GM18526 (cell line): Measurements from ENCODE around the gene HAGHL.

ENCODE experiments used
- POLR2A ChIP-seq: IDR thresholded peaks from 3 replicates; pipeline ENCODE4 v1.6.1; 2011; ENCODE audit not compliant: insufficient read length; ENCODE audit errors: extremely low read depth

Gene HAGHL

GRCh38 chr16:700684-701584 lies 26.0 kb upstream of the HAGHL start:
- no peak for TF ChIP-seq POLR2A

DNA sequence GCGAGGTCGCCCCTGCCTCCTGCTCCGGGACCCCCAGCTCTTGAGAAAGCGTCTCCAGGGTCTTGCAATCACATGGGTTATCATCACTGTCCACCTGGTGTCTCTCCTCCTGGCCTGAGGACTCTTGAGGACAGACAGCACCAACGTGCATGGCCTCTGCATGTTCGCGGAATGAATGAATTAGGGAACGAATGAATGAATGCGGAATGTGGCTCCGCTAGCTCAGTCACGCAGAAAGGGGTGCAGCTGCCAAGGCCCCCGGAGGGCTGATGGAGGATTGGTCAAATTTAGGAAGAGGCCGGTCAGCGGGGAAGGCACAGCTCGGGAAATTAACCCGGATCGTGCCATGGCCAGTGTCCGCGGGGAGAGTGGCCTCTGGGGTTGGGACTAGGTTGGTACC lies 24.6 kb upstream of the HAGHL start:
- TF ChIP-seq POLR2A, result no peak

DNA sequence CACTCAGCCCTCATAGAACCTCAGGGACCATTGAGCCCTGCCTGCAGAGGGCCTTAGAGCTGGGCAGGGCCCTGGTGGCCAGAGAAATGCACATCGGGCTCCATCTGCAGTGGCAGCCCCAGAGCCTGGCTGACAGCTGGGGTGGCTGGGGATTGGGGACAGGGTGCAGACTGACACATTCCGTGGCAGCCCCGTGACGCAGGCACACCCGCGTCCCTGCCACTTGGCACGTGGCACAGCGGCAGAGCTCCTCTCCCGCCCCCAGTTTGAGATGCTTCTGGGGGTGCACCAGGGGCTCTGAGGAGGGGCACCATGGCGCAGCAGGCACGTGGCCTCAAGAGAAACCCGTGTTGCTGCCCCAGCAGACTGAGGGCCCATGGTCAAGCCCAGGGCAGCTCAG lies 23.5 kb upstream of the HAGHL start:
- TF ChIP-seq POLR2A, result no peak

GRCh38 chr16:704047-704446 lies 22.9 kb upstream of the HAGHL start:
- TF ChIP-seq POLR2A, result no peak

GRCh38 chr16:704552-705380 lies 22.1 kb upstream of the HAGHL start:
- TF ChIP-seq POLR2A, result no peak

DNA sequence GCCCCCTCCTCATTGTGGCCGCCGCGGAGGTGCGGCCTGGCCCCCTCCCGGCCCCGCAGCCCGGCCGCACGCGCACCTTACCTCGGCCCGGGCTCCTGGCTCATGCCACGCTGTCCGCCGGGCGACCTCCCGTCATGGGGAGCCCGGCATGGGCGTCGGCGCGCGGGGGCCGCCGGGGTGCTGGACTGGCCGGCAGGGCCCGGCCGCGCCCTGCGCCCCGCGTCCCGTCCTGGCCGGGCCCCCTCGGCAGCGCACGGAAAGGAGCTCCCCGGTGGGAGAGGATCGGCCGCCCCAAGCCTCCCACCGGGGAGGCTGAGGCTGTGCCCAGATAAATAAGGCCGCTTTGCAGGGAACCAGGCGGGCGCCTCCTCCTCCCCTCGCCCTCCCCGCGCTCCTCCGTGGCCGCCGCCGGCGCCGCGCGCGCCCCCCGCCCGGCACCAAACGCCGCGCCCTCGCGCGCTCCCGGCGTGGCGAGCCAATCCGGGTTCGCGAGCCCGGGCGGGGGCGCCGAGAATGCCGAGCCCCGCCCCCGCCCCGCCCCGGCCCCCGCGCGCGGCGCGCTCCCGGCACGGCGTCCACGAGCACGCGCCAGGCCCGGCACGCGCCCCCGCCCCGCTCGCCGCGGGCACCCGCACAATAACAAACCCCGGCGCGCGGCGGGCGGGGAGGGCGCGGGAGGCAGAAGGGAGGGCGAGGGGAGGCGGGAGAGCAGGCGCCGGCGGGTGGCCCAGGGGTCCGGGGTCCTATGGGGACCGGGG lies 21.3 kb upstream of the HAGHL start, which contains the start of gene FBXL16:
Gene FBXL16 (minus strand): TSS at position 371 of the 758 bp plus-strand sequence. CDS start 8,396 bp downstream, outside the sequence.
- no peak for TF ChIP-seq POLR2A

DNA sequence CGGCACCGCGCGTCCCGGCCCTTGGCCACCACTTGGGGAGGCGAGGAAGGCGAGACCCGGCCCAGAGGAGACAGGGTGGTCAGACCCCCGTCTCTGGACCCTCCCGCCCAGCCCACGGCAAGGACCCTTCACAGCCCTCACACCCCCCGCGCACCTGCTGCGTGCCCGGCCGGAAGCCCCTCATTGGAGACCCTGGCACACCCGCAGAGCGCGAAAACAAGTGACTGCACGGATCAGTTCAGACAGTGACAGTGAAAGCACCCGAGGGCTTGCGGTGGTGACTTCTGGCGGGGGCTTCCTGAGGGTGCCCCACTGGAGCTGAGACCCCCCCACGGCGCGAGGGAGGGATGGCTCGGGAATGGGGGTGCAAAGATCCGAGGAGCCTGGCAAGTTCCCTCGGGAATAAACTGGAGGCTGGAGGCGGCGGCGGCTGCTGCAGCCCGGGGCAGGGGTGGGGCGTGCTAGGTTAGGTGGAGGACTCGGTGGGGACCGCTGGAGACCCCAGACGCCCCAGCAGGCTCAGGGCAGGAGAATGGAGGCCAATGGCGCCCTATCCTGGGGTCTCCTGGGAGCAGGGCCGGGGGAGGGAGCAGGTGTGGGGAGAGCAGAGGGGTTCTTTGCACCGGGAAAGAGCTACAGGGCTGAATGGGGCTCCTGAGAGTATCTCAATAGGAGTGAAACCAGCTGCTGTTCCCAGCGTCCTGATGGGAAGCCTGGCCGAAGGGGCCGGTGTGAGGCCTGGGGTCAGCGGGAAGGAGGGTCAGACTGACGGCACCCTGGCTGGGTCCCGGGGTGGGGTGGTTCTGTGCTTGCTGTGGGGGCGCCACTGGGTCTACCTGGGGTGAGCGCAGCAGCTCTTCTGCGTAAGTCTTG lies 20.5 kb upstream of the HAGHL start:
- TF ChIP-seq POLR2A, result no peak

GRCh38 chr16:707062-707538 lies 19.8 kb upstream of the HAGHL start:
- no peak for TF ChIP-seq POLR2A

GRCh38 chr16:708019-708418 lies 18.9 kb upstream of the HAGHL start:
- no peak for TF ChIP-seq POLR2A

DNA sequence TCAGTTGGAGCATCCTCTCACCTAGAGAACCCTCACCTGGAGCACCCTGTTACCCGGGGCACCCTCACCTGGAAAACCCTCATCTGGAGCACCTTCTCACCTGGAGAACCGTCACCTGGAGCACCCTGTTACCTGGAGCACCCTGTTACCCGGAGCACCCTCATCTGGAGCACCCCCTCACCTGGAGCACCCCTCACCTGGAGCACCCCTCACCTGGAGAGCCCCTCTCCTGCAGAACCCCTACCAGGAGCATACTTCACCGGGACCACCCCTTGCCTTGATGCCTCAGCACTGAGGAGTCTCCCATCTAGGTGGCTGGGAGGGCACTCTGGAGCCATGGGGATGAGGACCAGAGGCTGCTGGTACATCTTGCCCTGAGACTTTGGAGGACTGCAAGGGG lies 17.9 kb upstream of the HAGHL start:
- TF ChIP-seq POLR2A, result no peak

GRCh38 chr16:709566-710499 lies 17.1 kb upstream of the HAGHL start:
- TF ChIP-seq POLR2A, result no peak

GRCh38 chr16:710500-711075 lies 16.3 kb upstream of the HAGHL start:
- TF ChIP-seq POLR2A, result no peak

GRCh38 chr16:711084-711483 lies 15.8 kb upstream of the HAGHL start:
- no peak for TF ChIP-seq POLR2A
